Measurements from ENCODE around the gene FAM221A.
"Not testable (repeated sequence)": the region's sequence is repeated elsewhere in the genome, so short reads cannot be mapped to it uniquely, and the experiment has no call there.

Gene FAM221A

DNA sequence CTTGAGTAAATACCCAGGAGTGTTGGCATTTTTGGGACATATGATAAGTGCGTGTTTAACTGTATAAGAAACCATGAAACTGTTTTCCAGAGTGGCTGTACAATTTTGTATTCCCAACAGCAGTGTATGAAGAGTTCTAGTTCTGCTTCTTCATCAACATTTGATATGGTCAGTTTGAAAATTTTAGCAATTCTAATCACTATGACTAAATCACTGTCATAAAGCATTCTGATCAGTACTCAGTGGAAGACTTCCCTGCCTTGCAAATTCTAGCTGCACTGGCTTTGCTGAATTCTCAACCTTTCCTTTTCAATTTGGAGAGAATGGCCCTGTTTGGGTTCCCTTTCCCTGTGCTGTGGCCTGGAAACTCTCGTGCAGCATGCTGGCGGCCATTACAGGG lies 18.6 kb upstream of the FAM221A start:
- DNase-seq (ENCODE audit: low read depth): no peak
- no peak overlapping the region for H3K4me3 ChIP-seq (ENCODE audit: low read length)
- TF ChIP-seq, protein P1, sequence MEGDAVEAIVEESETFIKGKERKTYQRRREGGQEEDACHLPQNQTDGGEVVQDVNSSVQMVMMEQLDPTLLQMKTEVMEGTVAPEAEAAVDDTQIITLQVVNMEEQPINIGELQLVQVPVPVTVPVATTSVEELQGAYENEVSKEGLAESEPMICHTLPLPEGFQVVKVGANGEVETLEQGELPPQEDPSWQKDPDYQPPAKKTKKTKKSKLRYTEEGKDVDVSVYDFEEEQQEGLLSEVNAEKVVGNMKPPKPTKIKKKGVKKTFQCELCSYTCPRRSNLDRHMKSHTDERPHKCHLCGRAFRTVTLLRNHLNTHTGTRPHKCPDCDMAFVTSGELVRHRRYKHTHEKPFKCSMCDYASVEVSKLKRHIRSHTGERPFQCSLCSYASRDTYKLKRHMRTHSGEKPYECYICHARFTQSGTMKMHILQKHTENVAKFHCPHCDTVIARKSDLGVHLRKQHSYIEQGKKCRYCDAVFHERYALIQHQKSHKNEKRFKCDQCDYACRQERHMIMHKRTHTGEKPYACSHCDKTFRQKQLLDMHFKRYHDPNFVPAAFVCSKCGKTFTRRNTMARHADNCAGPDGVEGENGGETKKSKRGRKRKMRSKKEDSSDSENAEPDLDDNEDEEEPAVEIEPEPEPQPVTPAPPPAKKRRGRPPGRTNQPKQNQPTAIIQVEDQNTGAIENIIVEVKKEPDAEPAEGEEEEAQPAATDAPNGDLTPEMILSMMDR (IDR thresholded peaks at IDR 0.05; ENCODE audit: insufficient read depth, low read depth, low read length, missing control alignments): no peak

DNA sequence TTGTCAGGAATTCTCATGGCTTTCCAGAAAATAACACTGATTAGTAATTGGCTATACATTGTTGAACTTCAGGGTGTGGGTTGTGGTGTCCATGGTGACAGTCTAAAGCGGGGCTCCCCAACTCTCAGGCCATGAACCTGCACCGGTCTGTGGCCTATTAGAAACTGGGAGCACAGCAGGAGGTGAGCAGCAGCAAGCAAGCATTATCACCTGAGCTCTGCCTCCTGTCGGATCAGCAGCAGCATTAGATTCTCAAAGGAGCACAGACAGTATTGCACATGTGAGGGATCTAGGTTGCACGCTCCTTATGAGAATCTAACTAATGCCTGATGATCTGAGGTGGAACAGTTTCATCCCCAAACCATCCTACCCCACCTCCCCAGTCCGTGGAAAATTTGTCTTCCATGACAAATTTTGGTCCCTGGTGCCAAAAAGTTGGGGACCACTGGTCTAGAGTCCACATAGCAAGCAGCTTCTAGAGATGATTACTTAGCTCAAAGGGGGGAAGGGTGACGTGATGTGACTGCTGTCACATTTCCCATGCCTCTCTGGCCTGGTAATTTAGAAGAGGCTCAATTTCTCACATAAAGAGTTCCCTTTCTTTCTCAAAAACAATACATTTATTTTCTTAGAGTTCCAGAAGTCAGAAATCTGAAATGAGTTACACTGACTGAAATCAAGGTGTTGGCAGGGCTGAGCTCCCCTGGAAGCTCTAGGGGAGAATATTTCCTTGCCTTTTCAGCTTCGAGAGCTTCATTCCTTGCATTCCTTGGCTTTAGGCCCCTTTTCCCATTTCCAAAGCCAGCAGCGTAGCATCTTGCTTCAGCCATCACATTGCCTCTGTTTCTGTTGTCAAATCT lies 17.6 kb upstream of the FAM221A start:
- H3K4me3 ChIP-seq (ENCODE audit: low read length): no peak overlapping the region
- TF ChIP-seq, protein P1 (IDR thresholded peaks at IDR 0.05; ENCODE audit: insufficient read depth, low read depth, low read length, missing control alignments): no peak
- no peak for DNase-seq (ENCODE audit: low read depth)

DNA sequence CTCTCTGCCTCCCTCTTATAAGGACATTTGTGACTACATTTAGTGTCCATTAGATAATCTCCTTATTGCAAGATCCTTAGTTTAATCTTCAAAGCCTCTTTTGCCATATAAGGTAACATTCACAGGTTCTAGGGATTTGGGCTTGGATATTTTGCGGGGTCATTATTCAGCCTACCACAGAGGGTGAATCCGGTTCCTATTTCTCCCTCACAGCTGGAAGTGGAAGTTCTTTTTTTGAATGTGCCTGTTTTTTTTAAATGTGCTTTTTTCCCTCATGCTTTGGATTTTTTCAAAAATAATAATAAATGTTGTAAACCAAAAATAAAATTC lies 17.1 kb upstream of the FAM221A start:
- TF ChIP-seq, protein P1 (IDR thresholded peaks at IDR 0.05; ENCODE audit: insufficient read depth, low read depth, low read length, missing control alignments): no peak
- DNase-seq (ENCODE audit: low read depth): no peak
- H3K4me3 ChIP-seq (ENCODE audit: low read length): no peak overlapping the region

DNA sequence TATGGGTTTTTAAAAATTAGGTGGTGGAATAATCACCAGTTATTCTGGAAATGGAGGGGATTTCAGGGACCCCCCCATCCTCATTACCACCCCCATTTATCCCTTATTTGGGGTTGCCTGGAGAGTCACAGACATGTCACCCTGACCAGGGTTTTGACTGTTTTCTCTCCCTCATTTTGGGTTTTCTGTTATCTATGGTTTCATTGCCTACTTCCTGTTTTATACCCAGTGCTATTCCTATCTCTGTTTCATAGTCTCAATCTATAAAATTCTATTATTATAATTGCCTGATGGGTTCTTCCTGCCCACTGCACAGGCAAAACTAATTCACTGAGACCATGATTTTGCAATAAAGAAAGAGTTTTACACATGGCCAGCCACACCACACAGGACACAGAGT lies 15.9 kb upstream of the FAM221A start:
- TF ChIP-seq, protein P1 (IDR thresholded peaks at IDR 0.05; ENCODE audit: insufficient read depth, low read depth, low read length, missing control alignments): no peak
- no peak for DNase-seq (ENCODE audit: low read depth)
- H3K4me3 ChIP-seq (ENCODE audit: low read length): no peak overlapping the region

DNA sequence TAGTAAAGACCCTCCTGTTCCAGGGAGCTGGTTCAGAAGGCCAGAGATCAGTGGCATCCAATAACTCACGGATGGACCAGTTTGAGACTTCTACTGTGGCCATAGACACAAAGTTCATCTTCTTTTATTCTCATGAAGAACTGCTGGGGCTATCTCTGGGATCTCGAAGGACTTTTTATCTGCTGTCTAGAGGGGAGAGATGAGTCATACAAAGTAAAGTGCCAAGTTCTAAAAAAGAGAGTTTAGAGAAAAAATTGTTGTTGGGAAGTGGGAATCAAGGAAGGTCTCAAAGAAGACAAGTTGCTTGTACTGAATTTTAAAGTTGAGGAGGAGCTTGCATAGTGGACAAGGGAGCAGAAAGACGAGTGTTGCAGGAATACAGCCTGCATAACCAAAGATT lies 8.0 kb upstream of the FAM221A start:
- no peak for DNase-seq (ENCODE audit: low read depth)
- TF ChIP-seq, protein P1 (IDR thresholded peaks at IDR 0.05; ENCODE audit: insufficient read depth, low read depth, low read length, missing control alignments): no peak

DNA sequence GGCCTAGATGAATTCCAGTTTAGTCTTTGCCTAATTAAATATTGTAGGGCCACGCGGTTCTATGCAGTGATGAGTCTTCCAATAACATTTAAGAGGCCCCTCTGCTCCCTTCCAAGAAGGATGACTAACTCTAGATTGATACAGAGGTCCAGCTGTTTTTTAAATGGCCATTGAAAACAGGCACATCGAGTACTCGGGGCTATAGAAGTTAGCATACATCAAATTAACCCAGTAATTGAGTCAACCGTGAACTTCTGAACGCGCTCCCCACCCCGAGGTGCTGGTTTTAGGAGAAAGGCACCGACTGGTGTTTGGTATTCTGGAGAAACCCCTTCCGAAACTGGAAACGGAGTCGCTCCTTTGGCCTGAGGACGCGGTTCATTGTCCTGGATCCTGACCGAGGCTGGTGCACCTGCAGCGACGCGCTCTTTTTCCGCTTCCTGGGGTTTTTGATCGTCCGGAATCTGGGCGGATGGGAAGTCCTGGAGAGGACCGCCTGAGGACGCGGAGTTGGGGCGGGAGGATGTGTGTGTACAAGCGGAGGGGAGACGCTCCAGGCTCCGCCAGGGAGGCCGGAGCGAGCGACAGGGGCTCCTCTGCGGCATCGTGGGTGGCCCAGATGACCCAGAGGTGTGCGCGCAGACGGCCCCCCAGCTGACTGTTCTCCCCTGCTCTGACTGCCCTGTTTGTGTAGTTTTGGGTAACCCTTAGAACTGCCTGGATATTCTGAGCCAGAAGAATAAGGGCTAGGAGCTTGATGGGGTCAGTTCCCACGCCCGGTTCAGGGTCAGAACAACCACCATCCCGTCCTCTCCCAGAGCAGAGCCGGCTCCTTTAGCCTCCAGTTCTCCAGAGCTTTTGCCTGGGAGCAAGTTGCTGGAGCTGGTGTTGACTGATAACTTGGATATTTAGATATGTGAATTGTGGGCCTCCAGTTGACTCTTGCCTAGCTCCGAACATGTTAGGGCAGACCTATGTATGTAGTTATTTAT lies 711 bp downstream of the FAM221A start:
- TF ChIP-seq, protein P1 (IDR thresholded peaks at IDR 0.05; ENCODE audit: insufficient read depth, low read depth, low read length, missing control alignments): no peak
- DNase-seq (ENCODE audit: low read depth): peak; percentile 51
- peak overlapping the region; percentile 53 for H3K4me3 ChIP-seq (ENCODE audit: low read length)

More for the DNA sequence above, 8.0 kb upstream of the FAM221A start:
- H3K4me3 ChIP-seq (ENCODE audit: low read length): no peak overlapping the region

DNA sequence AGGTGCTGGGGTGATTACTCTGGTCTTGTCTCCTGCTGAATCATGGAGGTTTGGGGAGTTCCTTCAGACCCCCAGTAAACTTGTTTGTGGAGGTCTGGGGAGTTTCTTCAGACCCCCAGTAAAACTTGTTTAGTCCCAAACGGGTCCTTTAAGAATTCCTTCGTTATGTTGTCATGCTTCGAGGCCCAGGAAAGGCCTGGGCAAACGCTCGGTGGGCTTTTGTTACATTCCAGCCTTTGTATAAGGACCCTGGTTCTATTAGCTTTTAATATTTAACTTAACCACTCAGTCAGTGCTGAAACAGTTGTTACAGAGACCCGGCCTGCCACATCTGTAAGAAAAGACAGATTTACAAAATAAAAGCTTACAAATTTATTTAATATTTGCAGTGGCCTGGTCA lies 4.0 kb downstream of the FAM221A start:
- H3K4me3 ChIP-seq (ENCODE audit: low read length); DNase-seq (ENCODE audit: low read depth): not testable (repeated sequence)

Measured in epithelial cell of esophagus (primary cell).